Stimulated activated CD8-positive, alpha-beta memory T cell treated with anti-CD3 and anti-CD28 coated beads, Interleukin-12 subunit alpha, Interleukin-12 subunit beta, amount 100 ng/mL, for 1 hour (primary cell): ENCODE results near the gene SIGLEC7.

Experiments used
- DNase-seq: peaks from one replicate; pipeline ENCODE4 v3.0.0-alpha.2; 2020; ENCODE audit warnings: low read depth

SIGLEC7 gene

DNA sequence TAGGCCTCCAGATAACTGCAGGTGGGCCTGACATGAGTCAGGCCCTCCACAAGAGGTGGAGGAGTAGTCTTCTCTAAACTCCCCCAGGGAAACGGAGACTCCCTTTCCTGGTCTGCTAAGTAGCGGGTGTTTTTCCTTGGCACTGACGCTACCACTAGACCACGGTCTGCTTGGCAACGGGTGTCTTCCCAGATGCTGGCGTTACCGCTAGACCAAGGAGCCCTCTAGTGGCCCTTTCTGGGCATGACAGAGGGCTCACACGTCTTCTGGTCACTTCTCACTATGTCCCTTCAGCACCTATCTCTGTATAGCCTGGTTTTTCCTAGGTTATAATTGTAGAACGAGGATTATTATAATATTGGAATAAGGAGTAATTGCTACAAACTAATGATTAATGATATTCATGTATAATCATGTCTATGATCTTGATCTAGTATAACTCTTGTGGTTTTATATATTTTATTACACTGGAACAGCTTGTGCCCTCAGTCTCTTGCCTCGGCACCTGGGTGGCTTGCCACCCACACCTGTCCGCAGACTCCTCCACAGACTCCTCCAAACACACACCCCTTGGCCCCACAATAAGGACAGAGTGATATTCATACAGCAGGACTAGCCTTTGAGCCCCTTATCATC, 27.3 kb downstream of the SIGLEC7 start:
- DNase-seq = peak; percentile 52

GRCh38 chr19:51172223-51172622, 30.1 kb downstream of the SIGLEC7 start:
- no peak for DNase-seq

DNA sequence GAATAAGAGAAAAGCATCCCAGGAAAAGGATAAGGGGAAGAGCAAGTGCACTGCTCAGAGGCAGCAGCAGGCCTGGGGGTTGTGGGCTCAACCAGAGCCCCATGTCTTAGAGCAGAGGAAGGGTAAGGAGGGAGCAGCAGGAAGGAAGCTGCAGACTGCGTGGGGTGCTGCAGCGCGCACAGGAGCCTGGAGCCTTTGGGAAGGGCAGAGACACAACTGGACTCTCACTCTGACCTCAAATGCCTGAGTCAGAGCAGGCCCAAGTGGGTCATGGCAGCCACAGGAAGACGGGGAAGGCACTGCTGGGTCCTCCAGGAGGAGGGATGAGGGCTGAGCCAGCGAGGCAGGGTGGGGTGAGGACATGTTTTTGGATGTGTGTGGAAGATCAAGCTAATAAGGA, 31.6 kb downstream of the SIGLEC7 start:
- no peak for DNase-seq

- DNase-seq = no peak
These were observed 37.2 kb downstream of the SIGLEC7 start for GRCh38 chr19:51179256-51179655.

DNA sequence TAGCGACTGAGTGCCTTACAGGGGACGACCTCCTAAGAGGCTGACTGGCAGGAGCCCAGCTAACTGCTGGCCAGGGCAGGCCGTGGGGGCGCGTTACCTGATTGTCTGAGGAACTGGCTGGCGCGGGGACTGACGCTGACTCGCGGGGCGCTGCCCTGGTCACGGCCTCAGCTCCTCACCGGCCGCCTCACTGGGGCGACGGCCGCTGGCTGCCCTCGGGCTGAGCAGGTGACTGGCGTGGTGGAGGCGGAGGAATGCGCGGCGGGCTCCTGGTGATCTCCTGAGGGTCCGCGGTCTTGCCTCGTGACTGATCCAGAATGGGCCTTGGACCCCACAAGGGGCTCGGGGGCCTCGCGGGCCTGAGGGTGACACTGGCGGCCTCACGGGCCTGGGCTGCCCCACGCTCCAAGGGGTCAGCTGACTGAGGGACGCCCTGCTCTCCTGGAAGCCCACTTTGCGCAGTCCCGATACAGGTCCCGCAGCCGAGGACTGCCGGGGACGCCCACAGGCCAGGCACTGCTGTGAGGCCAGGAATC, 39.3 kb downstream of the SIGLEC7 start:
- no peak for DNase-seq

DNA sequence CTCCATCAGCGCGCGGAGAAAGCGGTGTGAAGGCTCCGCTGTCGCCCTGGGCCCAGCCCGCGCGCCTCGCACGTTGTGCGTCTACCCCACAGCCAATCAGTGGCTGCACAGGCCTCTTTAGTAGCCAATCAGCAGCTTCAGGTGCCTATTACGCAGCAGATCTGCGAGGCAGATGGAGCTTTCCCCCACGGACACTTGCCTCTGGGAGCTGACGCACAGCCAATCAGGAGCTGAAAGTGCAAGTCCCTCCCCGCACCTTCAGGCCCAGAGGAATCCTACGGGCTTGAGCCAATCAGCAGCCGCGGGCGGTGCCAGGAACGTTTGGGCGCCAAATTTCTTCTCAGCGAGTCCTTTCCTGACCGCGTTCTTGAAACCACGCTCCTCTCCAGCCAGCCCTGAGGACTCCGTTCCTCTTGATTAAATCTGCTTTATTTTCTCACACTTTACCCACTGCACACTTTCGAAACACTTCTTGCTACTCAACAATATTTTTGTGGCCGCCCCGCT, 39.9 kb downstream of the SIGLEC7 start:
- DNase-seq = no peak

DNA sequence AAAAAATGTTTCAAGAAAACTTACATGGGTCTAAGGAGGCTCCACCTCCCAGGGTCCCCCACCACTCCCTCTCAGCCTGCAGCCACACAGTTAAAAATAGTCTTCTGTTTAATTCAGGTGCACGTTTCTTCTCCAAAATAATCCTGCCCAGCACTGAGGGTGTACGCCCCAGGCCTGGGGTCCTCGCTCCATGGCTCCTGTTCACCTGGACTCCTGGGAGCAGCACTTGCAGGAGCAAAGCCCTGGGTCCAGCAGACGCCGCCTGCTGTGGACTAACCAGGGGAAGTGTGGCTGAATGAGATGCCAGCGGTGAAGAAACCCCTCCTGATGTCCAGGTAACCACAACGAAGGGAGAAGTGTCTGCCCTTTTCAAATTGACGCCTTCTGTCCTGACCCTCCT, 41.5 kb downstream of the SIGLEC7 start:
- no peak for DNase-seq

DNA sequence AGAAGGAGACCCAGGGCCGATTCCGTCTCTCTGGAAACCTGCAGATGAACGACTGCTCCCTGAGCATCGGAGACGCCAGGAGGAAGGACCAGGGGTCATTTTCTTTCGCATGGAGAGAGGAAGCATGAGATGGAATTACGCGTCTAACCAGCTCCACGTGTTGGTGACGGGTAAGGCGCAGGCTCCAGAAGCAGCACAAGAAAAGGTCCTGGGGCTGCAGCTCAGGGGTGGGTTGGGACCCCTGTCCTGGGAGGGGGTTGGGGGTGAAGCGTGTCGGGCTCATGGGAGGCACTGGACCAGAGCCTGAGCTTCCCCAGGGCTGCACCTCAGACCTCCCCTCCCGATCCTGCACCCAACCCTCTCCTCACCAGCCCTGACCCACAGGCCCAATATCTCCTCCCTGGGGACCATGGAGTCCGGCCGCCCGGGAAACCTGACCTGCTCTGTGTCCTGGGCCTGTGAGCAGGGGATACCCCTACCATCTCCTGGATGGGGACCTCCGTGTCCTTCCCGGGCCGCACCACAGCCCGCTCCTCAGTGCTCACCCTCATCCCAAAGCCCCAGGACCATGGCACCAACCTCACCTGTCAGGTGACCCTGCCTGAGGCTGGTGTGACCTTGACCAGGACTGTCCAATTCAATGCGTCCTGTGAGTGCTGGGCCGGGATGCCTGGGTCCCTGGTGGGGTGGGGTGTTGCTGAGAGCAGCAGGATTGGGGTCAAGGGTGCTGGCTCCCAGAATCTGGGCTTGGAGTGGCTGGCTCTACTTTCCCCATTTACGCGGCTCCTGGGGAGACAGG, 43.2 kb downstream of the SIGLEC7 start:
- no peak for DNase-seq

GRCh38 chr19:51185868-51186215, 43.7 kb downstream of the SIGLEC7 start:
- no peak for DNase-seq

GRCh38 chr19:51186323-51186722, 44.2 kb downstream of the SIGLEC7 start:
- DNase-seq = no peak

- no peak for DNase-seq
These were observed 45.5 kb downstream of the SIGLEC7 start for GRCh38 chr19:51187395-51188226.

GRCh38 chr19:51188227-51188559, 46.1 kb downstream of the SIGLEC7 start:
- DNase-seq = no peak

GRCh38 chr19:51192689-51193088, 50.6 kb downstream of the SIGLEC7 start:
- DNase-seq = no peak

DNA sequence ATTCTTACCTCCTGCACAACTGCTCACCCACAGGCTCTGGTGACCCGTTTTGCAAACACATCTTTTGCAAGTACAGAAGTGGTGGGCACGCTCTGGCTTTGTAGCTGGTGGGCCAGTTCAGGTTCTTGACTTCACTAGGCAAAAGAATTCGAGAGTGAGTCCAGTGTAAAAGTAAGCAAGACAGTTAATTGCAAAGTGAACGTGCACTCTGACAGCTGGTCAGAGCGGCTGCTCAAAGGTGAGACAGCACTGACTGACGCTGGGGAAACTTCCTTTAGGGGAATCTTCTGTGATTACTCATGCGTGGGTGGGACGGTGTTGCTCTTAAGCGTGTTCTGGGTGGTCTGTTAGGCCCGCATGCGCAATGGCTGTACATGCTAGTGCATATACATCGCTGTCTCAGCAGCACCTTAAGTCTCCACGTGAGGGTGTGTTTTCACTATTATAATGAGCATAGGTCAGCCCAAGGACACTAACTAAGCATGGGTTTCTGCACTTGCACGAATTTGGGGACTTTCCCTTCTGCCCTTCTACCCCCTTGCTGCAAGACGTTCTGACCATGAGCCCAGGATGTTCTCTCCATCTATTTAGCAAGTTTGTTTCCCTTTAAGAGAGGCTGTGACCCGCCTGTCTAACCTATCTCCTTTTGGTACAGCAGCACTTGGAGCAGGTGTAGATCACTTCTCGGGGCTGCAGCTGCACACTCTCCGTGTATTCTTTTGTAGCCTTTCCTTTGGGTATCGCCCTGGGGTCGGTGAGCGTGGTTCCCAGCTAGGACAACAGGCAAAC, 52.6 kb downstream of the SIGLEC7 start:
- no peak for DNase-seq

DNA sequence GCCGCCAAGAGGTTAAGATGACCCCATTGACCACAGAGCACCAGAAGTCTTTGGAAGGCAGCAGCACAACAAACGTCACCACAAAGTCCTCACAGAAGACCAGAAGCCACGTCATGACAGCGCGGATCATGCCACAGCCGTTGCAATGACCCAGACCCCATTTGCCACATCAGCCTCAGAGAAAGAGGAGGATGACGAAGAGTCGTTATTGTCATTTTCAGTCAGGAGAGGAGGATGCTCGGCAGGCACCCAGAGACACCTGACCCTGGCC, 53.1 kb downstream of the SIGLEC7 start:
- no peak for DNase-seq

DNA sequence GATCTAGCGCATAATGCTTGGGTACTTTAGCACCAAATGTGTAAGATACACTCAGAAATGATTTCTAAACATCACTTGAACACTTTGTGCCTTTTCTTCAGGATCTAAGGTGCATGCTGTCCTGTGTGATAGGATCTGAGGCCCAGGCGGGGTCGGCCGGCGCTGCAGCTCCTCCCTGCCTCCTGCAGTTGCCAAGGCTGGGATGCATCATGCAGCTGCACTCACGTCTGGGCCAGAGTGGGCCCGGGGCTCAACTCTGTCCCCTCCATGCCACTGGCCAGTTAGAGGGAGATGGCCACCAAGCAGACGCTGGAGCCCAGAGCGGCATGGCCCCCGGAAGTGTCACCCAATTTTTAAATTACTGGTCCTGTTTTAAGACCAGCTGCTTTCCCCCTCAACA, 53.5 kb downstream of the SIGLEC7 start:
- DNase-seq = no peak

DNA sequence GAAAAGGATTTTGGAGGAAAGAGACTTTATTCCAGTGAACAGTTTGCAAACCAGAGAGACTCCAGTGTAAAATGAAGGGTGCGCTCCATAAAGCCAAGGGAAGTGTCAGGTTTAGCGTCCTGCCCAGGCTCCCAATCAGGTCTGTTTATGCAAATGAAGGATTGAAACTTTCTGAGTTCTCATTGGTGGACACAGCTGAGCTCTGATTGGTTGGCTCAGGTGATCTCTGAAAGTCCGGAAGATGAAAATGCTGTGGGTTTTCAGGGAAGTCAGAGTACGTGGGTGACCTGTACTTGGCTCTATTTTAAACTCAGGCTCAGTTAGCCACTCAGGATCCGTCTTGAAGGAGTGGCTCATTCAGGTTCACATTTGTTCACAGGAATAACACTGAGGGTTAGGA, 54.1 kb downstream of the SIGLEC7 start:
- DNase-seq = no peak

GRCh38 chr19:51198641-51199040, 56.5 kb downstream of the SIGLEC7 start:
- DNase-seq = no peak

DNA sequence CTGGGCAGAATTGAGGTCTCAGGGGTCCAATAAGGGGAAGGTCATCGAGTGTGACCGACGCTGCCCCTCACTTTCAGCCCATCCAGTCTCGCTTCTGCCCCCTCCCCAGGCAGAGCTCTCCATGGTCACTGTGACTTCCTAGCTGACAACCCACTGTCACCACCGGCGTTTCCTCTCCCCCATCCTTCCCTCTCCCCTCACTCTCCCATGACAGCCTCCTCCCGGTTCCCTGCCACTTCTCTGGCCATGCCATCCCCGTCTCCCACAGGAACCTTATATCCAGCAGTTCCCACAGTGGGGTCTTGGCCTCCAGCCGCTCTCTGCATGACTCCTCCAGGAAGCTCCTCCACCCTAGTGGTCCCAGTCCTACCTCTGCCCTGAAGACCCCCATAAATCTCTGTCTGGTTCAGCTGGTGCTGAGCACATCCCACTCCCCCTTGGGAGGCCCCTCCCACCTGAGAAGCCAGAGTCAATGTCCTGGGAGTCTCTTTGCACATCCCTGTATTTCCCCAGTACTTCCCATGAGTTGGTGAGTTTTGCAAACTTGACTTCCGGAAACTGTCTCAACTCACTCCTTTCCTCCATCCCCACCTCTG, 58.1 kb downstream of the SIGLEC7 start:
- no peak for DNase-seq

DNA sequence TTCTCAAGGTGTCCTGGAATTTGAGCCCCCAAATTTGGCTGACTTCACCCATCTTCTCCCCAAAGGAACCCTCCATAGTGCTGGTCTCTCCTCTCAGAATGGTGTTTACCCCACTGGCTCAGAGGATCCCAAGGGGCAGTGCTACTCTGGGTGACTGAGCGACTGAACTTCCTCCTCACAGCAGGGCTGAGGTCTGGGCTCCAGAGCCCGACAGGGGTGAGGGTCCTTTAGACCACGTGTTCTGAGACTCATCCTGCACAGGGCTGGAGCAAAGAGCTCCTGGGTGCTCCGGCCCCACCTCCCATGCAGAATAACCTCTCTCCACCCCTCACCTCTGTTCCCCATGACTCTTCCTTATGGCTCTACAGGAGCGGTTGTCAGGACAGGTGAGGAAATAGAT, 59.6 kb downstream of the SIGLEC7 start:
- DNase-seq = no peak
